Effector memory CD8-positive, alpha-beta T cell (primary cell): ENCODE measurements around the gene ADGRA3.

Experiments
- ATAC-seq: fragments of 150-1000 bp; cut with Tn5 transposase; replicated peaks from 2 replicates; pipeline ENCODE4 v1.10.0; 2021; ENCODE audit warnings: mild to moderate bottlenecking, moderate library complexity
- DNase-seq, 3 experiments: peaks; one replicate each; pipeline ENCODE4 v3.0.0; 2021
- H3K27ac Mint-ChIP-seq, 2 donors: one replicate each; pipeline ENCODE4 v1.8.0; 2022; ENCODE audit warnings: mild to moderate bottlenecking in 2 of 2, mixed read lengths in 2 of 2, moderate library complexity in 2 of 2
- H3K27me3 Mint-ChIP-seq, 2 donors: one replicate each; pipeline ENCODE4 v1.8.0; 2022; ENCODE audit warnings: mixed read lengths in 2 of 2
- H3K36me3 Mint-ChIP-seq: one replicate; pipeline ENCODE4 v1.8.0; 2022; ENCODE audit warnings: mild to moderate bottlenecking, moderate library complexity, mixed read lengths; ENCODE audit not compliant: insufficient read depth
- H3K4me1 Mint-ChIP-seq, 2 donors: one replicate each; pipeline ENCODE4 v1.8.0; 2022; ENCODE audit warnings: low read depth in 2 of 2, mixed read lengths in 2 of 2
- H3K4me3 Mint-ChIP-seq, 2 donors: one replicate each; pipeline ENCODE4 v1.8.0; 2022; ENCODE audit warnings: mild to moderate bottlenecking in 2 of 2, mixed read lengths in 2 of 2, moderate library complexity in 2 of 2
- H3K9me3 Mint-ChIP-seq, 2 donors: one replicate each; pipeline ENCODE4 v1.8.0; 2022; ENCODE audit warnings: mixed read lengths in 2 of 2

Gene ADGRA3

GRCh38 chr4:22343606-22344005, 172.3 kb downstream of the ADGRA3 start:
- DNase-seq, result no peak
- no peaks in the 10 kb centered on the region for H3K27me3 Mint-ChIP-seq
- no peak for ATAC-seq
- no peak overlapping the region for H3K27ac Mint-ChIP-seq
- peaks cover 5 to 22% of the 10 kb centered on the region in 2 donors for H3K9me3 Mint-ChIP-seq
- no peaks in the 10 kb centered on the region for H3K36me3 Mint-ChIP-seq
- no peak overlapping the region for H3K4me3 Mint-ChIP-seq
- H3K4me1 Mint-ChIP-seq, result no peaks in the 10 kb centered on the region

- Mint-ChIP-seq H3K4me3 (no peak overlapping the region), H3K9me3 (peaks cover 3 to 25% of the 10 kb centered on the region in 2 donors), H3K4me1 (no peaks in the 10 kb centered on the region), H3K36me3 (no peaks in the 10 kb centered on the region), H3K27ac (no peak overlapping the region), H3K27me3 (no peaks in the 10 kb centered on the region)
- ATAC-seq (no peak), DNase-seq (no peak)
Observed at GRCh38 chr4:22339491-22339890, 176.4 kb downstream of the ADGRA3 start.

GRCh38 chr4:22338796-22339195, 177.1 kb downstream of the ADGRA3 start:
- H3K4me1 Mint-ChIP-seq, result no peaks in the 10 kb centered on the region
- no peaks in the 10 kb centered on the region for H3K36me3 Mint-ChIP-seq
- H3K9me3 Mint-ChIP-seq, result peaks cover 3 to 23% of the 10 kb centered on the region in 2 donors

More at GRCh38 chr4:22338796-22339195, 177.1 kb downstream of the ADGRA3 start:
- DNase-seq (no peak), ATAC-seq (no peak)
- Mint-ChIP-seq H3K27me3 (no peaks in the 10 kb centered on the region), H3K4me3 (no peak overlapping the region), H3K27ac (no peak overlapping the region)
